MM.1S (cell line): Measurements from ENCODE around the gene ITGA2.
"Not testable (repeated sequence)": the region's sequence is repeated elsewhere in the genome, so short reads cannot be mapped to it uniquely, and the experiment has no call there.

Source experiments
- DNase-seq: peaks from one replicate; pipeline ENCODE4 v3.0.0-alpha.2; 2015
- H2AFZ ChIP-seq: fragments of 300-600 bp; sonication (generic); 2 replicates; pipeline ENCODE4 v1.6.0; 2016; ENCODE audit warnings: antibody characterized with exemption, low read length
- H3F3A ChIP-seq: fragments of 300-600 bp; sonication (generic); 2 replicates; pipeline ENCODE4 v1.6.1; 2016; ENCODE audit warnings: mild to moderate bottlenecking, antibody characterized with exemption, low read length, moderate library complexity, mixed read lengths; ENCODE audit not compliant: insufficient read depth
- H3K27ac ChIP-seq: fragments of 300-600 bp; sonication (generic); 2 replicates; pipeline ENCODE4 v1.5.1; 2016; ENCODE audit warnings: mild to moderate bottlenecking, low read length
- H3K27me3 ChIP-seq: fragments of 300-600 bp; sonication (generic); replicated peaks from 2 replicates; pipeline ENCODE4 v1.6.0; 2016; ENCODE audit warnings: low read length; ENCODE audit not compliant: insufficient read depth
- H3K36me3 ChIP-seq: fragments of 300-600 bp; sonication (generic); replicated peaks from 2 replicates; pipeline ENCODE4 v1.6.1; 2016; ENCODE audit warnings: mild to moderate bottlenecking, low read length, mixed read lengths; ENCODE audit not compliant: insufficient read depth
- H3K4me1 ChIP-seq: fragments of 300-600 bp; sonication (generic); 2 replicates; pipeline ENCODE4 v1.6.1; 2016; ENCODE audit warnings: low read length, mixed read lengths
- H3K4me2 ChIP-seq: fragments of 300-600 bp; sonication (generic); 2 replicates; pipeline ENCODE4 v1.6.0; 2016; ENCODE audit warnings: low read depth, low read length
- H3K4me3 ChIP-seq: fragments of 300-600 bp; sonication (generic); 2 replicates; pipeline ENCODE4 v1.5.1; 2016; ENCODE audit warnings: low read length, mixed read lengths
- H3K79me2 ChIP-seq: fragments of 300-600 bp; sonication (generic); 2 replicates; pipeline ENCODE4 v1.6.1; 2016; ENCODE audit warnings: mixed run types, low read length, mixed read lengths
- H3K9ac ChIP-seq: fragments of 300-600 bp; sonication (generic); 2 replicates; pipeline ENCODE4 v1.6.1; 2016; ENCODE audit warnings: low read length, mixed read lengths
- H3K9me2 ChIP-seq: fragments of 300-600 bp; sonication (generic); replicated peaks from 2 replicates; pipeline ENCODE4 v1.6.1; 2016; ENCODE audit warnings: mild to moderate bottlenecking, low read length, mixed read lengths; ENCODE audit not compliant: insufficient read depth
- H3K9me3 ChIP-seq: fragments of 300-600 bp; sonication (generic); replicated peaks from 2 replicates; pipeline ENCODE4 v1.6.1; 2016; ENCODE audit warnings: mild to moderate bottlenecking, low read length, mixed read lengths; ENCODE audit not compliant: insufficient read depth
- H4K20me1 ChIP-seq: fragments of 300-600 bp; sonication (generic); 2 replicates; pipeline ENCODE4 v1.6.1; 2016; ENCODE audit warnings: mild to moderate bottlenecking, low read length, moderate library complexity, mixed read lengths; ENCODE audit not compliant: insufficient read depth
- EZH2 ChIP-seq: fragments of 300-600 bp; sonication (generic); optimal IDR thresholded peaks from 2 replicates; pipeline ENCODE3; 2017; ENCODE audit warnings: low read depth, mild to moderate bottlenecking, antibody characterized with exemption, low read length, mixed read lengths
- EZH2phosphoT487 ChIP-seq: fragments of 300-600 bp; sonication (generic); IDR thresholded peaks from 2 replicates; pipeline ENCODE4 v1.6.1; 2018; ENCODE audit warnings: antibody characterized with exemption, low read length
- TF ChIP-seq, protein P1 (sequence below): fragments of 300-600 bp; sonication (generic); IDR thresholded peaks from 2 replicates; pipeline ENCODE4 v1.5.1; 2016; ENCODE audit warnings: antibody characterized with exemption, low read length, mixed read lengths

The ITGA2 gene

DNA sequence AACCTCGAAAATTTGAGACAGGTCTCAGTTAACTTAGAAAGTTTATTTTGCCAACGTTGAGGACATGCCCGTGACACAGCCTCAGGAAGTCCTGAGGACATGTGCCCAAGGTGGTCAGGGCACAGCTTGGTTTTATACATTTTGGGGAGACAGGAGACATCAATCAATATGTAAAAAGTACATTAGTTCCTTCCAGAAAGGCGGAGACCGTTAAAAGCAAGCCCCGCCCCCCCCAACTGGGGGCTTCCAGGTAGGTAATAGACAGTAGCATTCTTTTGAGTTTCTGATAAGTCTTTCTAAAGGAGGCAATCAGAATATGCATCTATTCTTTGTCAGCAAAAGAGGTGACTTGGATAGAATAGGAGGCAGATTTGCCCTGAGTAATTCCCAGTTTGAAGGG lies 121.0 kb downstream of the ITGA2 start:
- Histone ChIP-seq H3K4me2 (peak overlapping the region; percentile 79), H3F3A (peaks cover 5% of the 10 kb centered on the region; the same call in 1 of the 2 replicates), H3K9me3 (no peaks in the 10 kb centered on the region), H3K79me2 (no peaks in the 10 kb centered on the region), H3K9me2 (no peaks in the 10 kb centered on the region), H3K36me3 (no peaks in the 10 kb centered on the region), H3K4me3 (peak overlapping the region; percentile 90), H2AFZ (peak overlapping the region; percentile 100), H3K27me3 (no peaks in the 10 kb centered on the region), H4K20me1 (no peaks in the 10 kb centered on the region), H3K4me1 (0 out of 2 replicates have a peak, but pooled peaks cover 4% of the 10 kb centered on the region), H3K9ac (peak overlapping the region; percentile 69), H3K27ac (no peak overlapping the region)
- TF ChIP-seq EZH2, result no peak
- no peak for DNase-seq

DNA sequence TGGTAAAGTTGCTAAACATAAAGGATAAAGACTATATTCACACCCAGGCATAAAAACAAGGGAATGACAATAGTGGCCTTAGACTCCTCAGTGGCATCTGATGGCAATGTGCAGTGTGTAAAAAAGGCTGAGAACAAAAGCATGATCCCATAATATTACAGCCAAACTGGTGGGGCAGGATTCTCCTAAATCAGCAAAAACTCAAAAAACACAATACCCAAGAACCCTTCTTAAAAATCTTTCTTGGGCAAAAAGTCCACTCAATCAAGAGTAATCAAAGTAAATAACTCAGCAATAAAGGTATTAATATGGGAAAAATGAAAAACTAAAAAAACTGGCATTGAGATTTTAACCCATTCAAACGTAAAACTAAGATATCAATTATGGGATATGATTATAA lies 122.0 kb downstream of the ITGA2 start:
- H3K4me1 ChIP-seq, result 0 out of 2 replicates have a peak, but pooled peaks cover 4% of the 10 kb centered on the region
- no peaks in the 10 kb centered on the region for H3K36me3 ChIP-seq
- no peak overlapping the region for H3K4me2 ChIP-seq
- H3K27ac ChIP-seq, result no peak overlapping the region
- H2AFZ ChIP-seq, result no peak overlapping the region
- no peak for DNase-seq
- peaks cover 5% of the 10 kb centered on the region; the same call in 1 of the 2 replicates for H3F3A ChIP-seq
- no peak overlapping the region for H3K9ac ChIP-seq
- no peak for TF ChIP-seq EZH2
- TF ChIP-seq, protein P1, sequence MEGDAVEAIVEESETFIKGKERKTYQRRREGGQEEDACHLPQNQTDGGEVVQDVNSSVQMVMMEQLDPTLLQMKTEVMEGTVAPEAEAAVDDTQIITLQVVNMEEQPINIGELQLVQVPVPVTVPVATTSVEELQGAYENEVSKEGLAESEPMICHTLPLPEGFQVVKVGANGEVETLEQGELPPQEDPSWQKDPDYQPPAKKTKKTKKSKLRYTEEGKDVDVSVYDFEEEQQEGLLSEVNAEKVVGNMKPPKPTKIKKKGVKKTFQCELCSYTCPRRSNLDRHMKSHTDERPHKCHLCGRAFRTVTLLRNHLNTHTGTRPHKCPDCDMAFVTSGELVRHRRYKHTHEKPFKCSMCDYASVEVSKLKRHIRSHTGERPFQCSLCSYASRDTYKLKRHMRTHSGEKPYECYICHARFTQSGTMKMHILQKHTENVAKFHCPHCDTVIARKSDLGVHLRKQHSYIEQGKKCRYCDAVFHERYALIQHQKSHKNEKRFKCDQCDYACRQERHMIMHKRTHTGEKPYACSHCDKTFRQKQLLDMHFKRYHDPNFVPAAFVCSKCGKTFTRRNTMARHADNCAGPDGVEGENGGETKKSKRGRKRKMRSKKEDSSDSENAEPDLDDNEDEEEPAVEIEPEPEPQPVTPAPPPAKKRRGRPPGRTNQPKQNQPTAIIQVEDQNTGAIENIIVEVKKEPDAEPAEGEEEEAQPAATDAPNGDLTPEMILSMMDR, result no peak
- no peak for TF ChIP-seq EZH2phosphoT487
- H3K9me2 ChIP-seq, result no peaks in the 10 kb centered on the region
- no peaks in the 10 kb centered on the region for H3K79me2 ChIP-seq
- no peaks in the 10 kb centered on the region for H4K20me1 ChIP-seq
- H3K9me3 ChIP-seq, result no peaks in the 10 kb centered on the region
- H3K27me3 ChIP-seq, result no peaks in the 10 kb centered on the region
- no peak overlapping the region for H3K4me3 ChIP-seq

DNA sequence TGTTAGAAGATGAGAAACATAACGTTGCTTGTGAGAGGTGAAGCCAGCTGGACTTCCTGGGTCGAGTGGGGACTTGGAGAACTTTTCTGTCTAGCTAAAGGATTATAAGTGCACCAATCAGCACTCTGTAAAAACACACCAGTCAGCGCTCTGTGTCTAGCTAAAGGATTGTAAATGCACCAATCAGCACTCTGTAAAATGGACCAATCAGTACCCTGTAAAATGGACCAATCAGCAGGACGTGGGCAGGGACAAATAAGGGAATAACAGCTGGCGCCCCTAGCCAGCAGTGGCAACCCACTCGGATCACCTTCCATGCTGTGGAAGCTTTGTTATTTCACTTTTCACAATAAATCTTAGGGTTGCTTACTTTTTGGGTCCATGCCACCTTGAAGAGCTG lies 123.2 kb downstream of the ITGA2 start:
- H4K20me1 ChIP-seq, H3K9me3 ChIP-seq, DNase-seq, H3K9ac ChIP-seq, H3F3A ChIP-seq, H2AFZ ChIP-seq, H3K4me3 ChIP-seq, H3K36me3 ChIP-seq, H3K27ac ChIP-seq, H3K9me2 ChIP-seq, H3K79me2 ChIP-seq, H3K4me2 ChIP-seq, H3K4me1 ChIP-seq, H3K27me3 ChIP-seq: not testable (repeated sequence)

DNA sequence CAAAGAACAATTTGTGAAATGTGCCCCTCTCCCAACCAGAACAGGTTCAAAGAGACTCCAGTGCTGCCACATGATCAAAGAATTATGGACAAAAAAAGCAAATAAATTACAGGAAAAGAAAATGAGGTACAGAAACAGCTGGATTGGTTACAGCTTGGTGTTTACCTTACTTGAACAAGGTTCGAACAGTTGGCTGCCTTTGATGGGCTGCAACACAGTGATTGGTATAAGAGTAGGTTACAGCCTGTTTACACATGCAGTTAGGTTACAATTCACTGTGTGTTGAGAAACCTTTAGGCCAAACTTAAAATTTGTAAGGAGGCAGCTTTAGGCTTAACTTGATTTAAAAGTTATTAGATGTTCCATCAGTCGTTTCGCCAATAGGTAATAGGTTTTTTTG lies 123.8 kb downstream of the ITGA2 start:
- Histone ChIP-seq H3K27me3 (no peaks in the 10 kb centered on the region), H3K4me3 (no peak overlapping the region), H3K4me1 (0 out of 2 replicates have a peak, but pooled peaks cover 4% of the 10 kb centered on the region), H3K9me3 (no peaks in the 10 kb centered on the region), H3K4me2 (no peak overlapping the region), H3K36me3 (no peaks in the 10 kb centered on the region), H3F3A (peaks cover 5% of the 10 kb centered on the region; the same call in 1 of the 2 replicates), H3K9ac (no peak overlapping the region), H3K27ac (no peak overlapping the region), H2AFZ (no peak overlapping the region), H3K9me2 (no peaks in the 10 kb centered on the region), H4K20me1 (no peaks in the 10 kb centered on the region), H3K79me2 (no peaks in the 10 kb centered on the region)
- TF ChIP-seq, protein P1, result no peak
- no peak for TF ChIP-seq EZH2
- TF ChIP-seq EZH2phosphoT487, result no peak
- no peak for DNase-seq
